Prostate gland (tissue), 2 donors: ENCODE results near the gene MYCBP2. TPM values are rescaled to one million over a fixed set of nuclear protein-coding genes. Genes with fewer than 3 reads are reported as not detected.

Source experiments
- DNase-seq: peaks from one replicate; pipeline ENCODE4 v3.0.0-alpha.2; 2019; ENCODE audit warnings: low spot score
- H3K27ac ChIP-seq, 2 donors: fragments of 200-600 bp; sonication (generic); 2 replicates each; pipeline ENCODE4 v1.5.1; 2017 to 2019
- H3K27me3 ChIP-seq: fragments of 200-600 bp; sonication (generic); replicated peaks from 2 replicates; pipeline ENCODE4 v1.5.1; 2019; ENCODE audit not compliant: insufficient read depth
- H3K36me3 ChIP-seq, 2 donors: fragments of 200-600 bp; sonication (generic); 1 replicate in 1 of 2; 2 replicates in 1 of 2; pipeline versions ENCODE4 v1.5.1 to v1.8.1; 2017 to 2019
- H3K4me1 ChIP-seq: fragments of 200-600 bp; sonication (generic); replicated peaks from 2 replicates; pipeline ENCODE4 v1.5.1; 2019
- H3K4me3 ChIP-seq, 2 donors: fragments of 200-600 bp; sonication (generic); 2 replicates each; pipeline ENCODE4 v1.5.1; 2017 to 2019
- H3K9me3 ChIP-seq: fragments of 200-600 bp; sonication (generic); 2 replicates; pipeline ENCODE4 v1.5.1; 2017
- CTCF ChIP-seq, 4 experiments: fragments of 200-600 bp in 2 of 4; fragments of 450-650 bp in 2 of 4; sonication (generic) in 2 of 4; IDR thresholded peaks; 1 replicate in 3 of 4; 2 replicates in 1 of 4; pipeline ENCODE4 v1.5.1; 2016 to 2019; ENCODE audit warnings: antibody characterized with exemption in 4 of 4, mild to moderate bottlenecking in 2 of 4, moderate library complexity in 2 of 4
- POLR2A ChIP-seq: fragments of 450-650 bp; IDR thresholded peaks from one replicate; pipeline ENCODE4 v1.6.1; 2016; ENCODE audit warnings: antibody characterized with exemption, mild to moderate bottlenecking
- POLR2AphosphoS5 ChIP-seq: sonication (generic); formaldehyde crosslinking; IDR thresholded peaks from one replicate; pipeline ENCODE4 v1.6.1; 2017; ENCODE audit warnings: antibody characterized with exemption
- WGBS: methylation state at CpG from one replicate; pipeline ENCODE4 v1.1.5; 2018; 5-methylcytosine and 5-hydroxymethylcytosine counted together
- intact Hi-C: fragments of 100-400 bp; cut with DNase I; formaldehyde crosslinking; loops from one replicate; pipeline ENCODE4 v1.14.2; 2022
- total RNA-seq, 2 donors: library from RNA; depleted of rRNA; stranded (reverse); fragments of >200 nt; gene quantifications; one replicate each; pipeline ENCODE4 v1.1.0, GENCODE V29; 2016

The MYCBP2 gene
- total RNA-seq, 2 donors from 2014 or later = 127 to 132 TPM

GRCh38 chr13:77358001-77358400 lies 31.1 kb upstream of the MYCBP2 start:
- WGBS = 59% methylated on average over 1 of the region's 1 CpG
- Histone ChIP-seq H3K9me3 (no peaks in the 10 kb centered on the region), H3K27ac (no peak overlapping the region), H3K4me3 (no peak overlapping the region), H3K27me3 (no peaks in the 10 kb centered on the region), H3K4me1 (no peaks in the 10 kb centered on the region), H3K36me3 (no peaks in the 10 kb centered on the region)
- intact Hi-C loops = no loop called here
- TF ChIP-seq POLR2AphosphoS5 = no peak
- TF ChIP-seq CTCF (IDR thresholded peaks at IDR 0.05) = no peak
- DNase-seq = no peak

GRCh38 chr13:77356155-77356554 lies 29.3 kb upstream of the MYCBP2 start:
- Histone ChIP-seq H3K4me3 (no peak overlapping the region), H3K36me3 (no peaks in the 10 kb centered on the region), H3K9me3 (no peaks in the 10 kb centered on the region), H3K4me1 (no peaks in the 10 kb centered on the region), H3K27ac (no peak overlapping the region), H3K27me3 (no peaks in the 10 kb centered on the region)
- no peak for DNase-seq
- TF ChIP-seq CTCF (IDR thresholded peaks at IDR 0.05) (no peak), POLR2AphosphoS5 (no peak), POLR2A (no peak)
- 67% methylated on average over 2 of the region's 2 CpGs for WGBS
- intact Hi-C loops = no loop called here

GRCh38 chr13:77353995-77354394 lies 27.1 kb upstream of the MYCBP2 start:
- intact Hi-C loops = no loop called here
- no peaks in the 10 kb centered on the region for H3K27me3 ChIP-seq
- WGBS = 62% methylated on average over 2 of the region's 2 CpGs
- no peak overlapping the region for H3K27ac ChIP-seq
- no peaks in the 10 kb centered on the region for H3K9me3 ChIP-seq
- DNase-seq = no peak
- no peaks in the 10 kb centered on the region for H3K4me1 ChIP-seq
- no peak overlapping the region for H3K4me3 ChIP-seq
- no peak for TF ChIP-seq CTCF (IDR thresholded peaks at IDR 0.05)
- no peak for TF ChIP-seq POLR2AphosphoS5
- TF ChIP-seq POLR2A = no peak
- H3K36me3 ChIP-seq = no peaks in the 10 kb centered on the region

GRCh38 chr13:77351315-77351714 lies 24.4 kb upstream of the MYCBP2 start:
- DNase-seq = no peak
- intact Hi-C loops = no loop called here
- TF ChIP-seq POLR2AphosphoS5 (no peak), POLR2A (no peak), CTCF (IDR thresholded peaks at IDR 0.05) (no peak)

GRCh38 chr13:77350811-77351210 lies 23.9 kb upstream of the MYCBP2 start:
- intact Hi-C loops = no loop called here
- 59% methylated on average over 1 of the region's 1 CpG for WGBS
- no peaks in the 10 kb centered on the region for H3K9me3 ChIP-seq
- no peaks in the 10 kb centered on the region for H3K4me1 ChIP-seq
- no peak overlapping the region for H3K27ac ChIP-seq
- TF ChIP-seq CTCF (IDR thresholded peaks at IDR 0.05) (no peak), POLR2A (no peak), POLR2AphosphoS5 (no peak)
- H3K27me3 ChIP-seq = no peaks in the 10 kb centered on the region
- no peak for DNase-seq
- no peaks in the 10 kb centered on the region for H3K36me3 ChIP-seq
- H3K4me3 ChIP-seq = no peak overlapping the region

More at GRCh38 chr13:77351315-77351714, 24.4 kb upstream of the MYCBP2 start:
- Histone ChIP-seq H3K9me3 (no peaks in the 10 kb centered on the region), H3K4me1 (no peaks in the 10 kb centered on the region), H3K27me3 (no peaks in the 10 kb centered on the region), H3K4me3 (no peak overlapping the region), H3K27ac (no peak overlapping the region), H3K36me3 (no peaks in the 10 kb centered on the region)
- 87% methylated on average over 3 of the region's 3 CpGs for WGBS
